T-helper 1 cell treated with Interleukin-12 subunit alpha and Interleukin-12 subunit beta and Interleukin-4 antibody, amounts not matched to agents 30 μg/mL and 1 μg/mL, for 36 hours (primary cell): ENCODE data around the gene A2M.

Source experiments
- H3K27ac Mint-ChIP-seq: one replicate; pipeline ENCODE4 v1.8.0; 2021; ENCODE audit warnings: mild to moderate bottlenecking, mixed read lengths
- H3K27me3 Mint-ChIP-seq: one replicate; pipeline ENCODE4 v1.8.0; 2021; ENCODE audit warnings: low read depth, mixed read lengths
- H3K36me3 Mint-ChIP-seq: one replicate; pipeline ENCODE4 v1.8.0; 2021; ENCODE audit warnings: low read depth, mixed read lengths
- H3K4me1 Mint-ChIP-seq: one replicate; pipeline ENCODE4 v1.8.0; 2021; ENCODE audit warnings: low read depth, mixed read lengths
- H3K4me3 Mint-ChIP-seq: one replicate; pipeline ENCODE4 v1.8.0; 2021; ENCODE audit warnings: mild to moderate bottlenecking, moderate library complexity, mixed read lengths
- H3K9me3 Mint-ChIP-seq: one replicate; pipeline ENCODE4 v1.8.0; 2021; ENCODE audit warnings: mixed read lengths

A2M gene

DNA sequence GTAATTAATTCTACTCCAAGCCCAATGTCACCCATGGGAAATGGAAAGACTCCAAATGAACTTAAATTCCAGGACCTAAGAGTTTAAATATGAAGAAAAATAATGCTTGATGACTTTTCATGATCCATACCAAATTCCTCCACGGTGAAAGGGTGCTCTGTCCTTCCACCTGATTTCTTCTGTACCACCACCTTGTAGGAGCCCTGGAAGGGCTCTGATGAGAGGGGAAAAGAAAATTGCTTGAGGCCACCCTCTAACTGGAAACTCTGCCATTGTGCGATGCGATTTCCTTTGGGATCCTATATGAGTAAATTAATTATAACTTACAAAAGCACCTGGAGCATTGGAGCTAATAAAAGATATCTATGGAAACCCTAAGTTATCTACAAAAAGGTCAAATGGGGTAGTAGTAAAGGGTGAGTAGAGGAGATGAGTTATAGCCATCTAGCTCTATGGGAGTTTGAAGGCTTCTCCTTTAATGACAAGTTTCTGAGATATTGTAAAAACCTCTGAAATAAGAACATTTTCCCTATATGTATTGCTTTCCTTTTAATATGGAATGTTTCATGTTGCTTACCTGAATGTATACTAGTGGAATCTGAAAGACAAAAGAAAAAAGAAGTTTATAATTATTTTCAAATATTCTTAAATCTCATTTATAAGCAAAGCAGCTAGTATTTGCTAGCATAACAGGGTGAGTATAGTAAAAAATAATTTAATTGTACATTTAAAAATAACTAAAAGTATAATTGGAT lies 5.8 kb downstream of the A2M start:
- H3K27me3 Mint-ChIP-seq = no peaks in the 10 kb centered on the region
- no peak overlapping the region for H3K4me3 Mint-ChIP-seq
- H3K36me3 Mint-ChIP-seq = no peaks in the 10 kb centered on the region
- no peaks in the 10 kb centered on the region for H3K4me1 Mint-ChIP-seq
- H3K27ac Mint-ChIP-seq = no peak overlapping the region
- H3K9me3 Mint-ChIP-seq = no peaks in the 10 kb centered on the region

DNA sequence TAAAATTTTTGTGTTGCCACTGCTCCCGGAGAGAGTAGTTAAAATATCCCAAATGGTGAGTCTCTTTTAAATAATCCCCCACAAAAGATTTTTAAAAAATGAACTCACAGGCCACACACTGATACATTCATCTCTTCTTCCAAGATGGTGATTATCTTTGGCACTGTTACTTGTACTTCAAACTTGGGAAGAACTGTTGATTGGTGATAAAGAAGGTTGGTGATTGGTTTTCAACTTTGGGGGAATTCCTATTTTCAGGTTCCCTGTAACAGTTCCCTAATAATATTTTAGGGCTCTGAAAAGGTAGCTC lies 6.6 kb downstream of the A2M start:
- Mint-ChIP-seq H3K27me3 (no peaks in the 10 kb centered on the region), H3K27ac (no peak overlapping the region), H3K4me1 (no peaks in the 10 kb centered on the region), H3K4me3 (no peak overlapping the region), H3K36me3 (no peaks in the 10 kb centered on the region), H3K9me3 (no peaks in the 10 kb centered on the region)

DNA sequence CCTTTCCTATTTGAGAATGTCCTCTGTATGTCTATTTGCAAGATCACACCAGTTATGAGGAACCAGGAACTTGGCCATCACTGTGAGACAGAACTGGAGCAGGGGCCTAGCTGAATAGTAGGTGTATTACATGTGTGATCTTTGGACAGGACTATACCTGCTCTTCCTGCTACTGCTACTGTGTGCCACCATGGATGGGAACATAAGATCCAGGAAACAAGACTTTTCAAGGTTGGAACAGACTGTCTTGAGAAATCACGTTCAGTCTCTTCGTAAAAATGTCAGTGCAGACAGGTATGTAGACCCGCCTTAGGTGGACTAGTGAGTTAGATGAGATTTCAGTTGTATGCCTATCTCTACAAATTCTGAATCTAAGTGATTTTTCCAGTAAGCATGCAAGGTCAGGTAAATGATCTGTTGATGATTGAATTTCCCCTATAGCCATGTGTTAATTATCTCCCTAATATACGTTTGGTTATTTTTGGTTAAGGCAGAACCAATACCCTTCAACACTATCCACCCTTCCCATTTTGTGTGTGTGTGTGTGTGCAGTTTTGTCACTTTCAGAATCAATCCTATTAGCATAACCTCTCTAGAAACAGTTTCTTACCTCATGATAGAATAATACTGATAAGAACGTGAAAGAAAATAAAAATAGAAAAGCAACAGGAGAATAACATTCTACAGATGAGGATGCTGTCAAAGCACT lies 7.1 kb downstream of the A2M start:
- H3K9me3 Mint-ChIP-seq = no peaks in the 10 kb centered on the region
- H3K27ac Mint-ChIP-seq = no peak overlapping the region
- H3K36me3 Mint-ChIP-seq = no peaks in the 10 kb centered on the region
- no peaks in the 10 kb centered on the region for H3K4me1 Mint-ChIP-seq
- no peaks in the 10 kb centered on the region for H3K27me3 Mint-ChIP-seq
- no peak overlapping the region for H3K4me3 Mint-ChIP-seq

DNA sequence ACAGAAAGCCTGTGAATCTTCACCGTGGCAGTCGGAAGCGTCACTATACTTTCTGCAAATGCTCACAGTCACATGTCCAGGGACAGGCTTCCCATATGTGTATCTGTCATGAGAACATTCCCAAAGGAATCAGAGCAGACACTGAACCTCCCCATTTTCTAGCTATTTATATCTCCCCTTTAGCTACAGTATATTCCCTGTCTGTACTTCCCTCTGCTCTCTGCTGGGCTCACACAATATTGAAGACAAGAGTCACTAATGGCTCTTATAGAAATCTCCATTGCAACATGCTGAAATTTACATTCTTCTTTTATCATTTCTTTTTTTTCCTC lies 8.2 kb downstream of the A2M start:
- Mint-ChIP-seq H3K4me3 (no peak overlapping the region), H3K4me1 (no peaks in the 10 kb centered on the region), H3K9me3 (no peaks in the 10 kb centered on the region), H3K27ac (no peak overlapping the region), H3K36me3 (no peaks in the 10 kb centered on the region), H3K27me3 (no peaks in the 10 kb centered on the region)

DNA sequence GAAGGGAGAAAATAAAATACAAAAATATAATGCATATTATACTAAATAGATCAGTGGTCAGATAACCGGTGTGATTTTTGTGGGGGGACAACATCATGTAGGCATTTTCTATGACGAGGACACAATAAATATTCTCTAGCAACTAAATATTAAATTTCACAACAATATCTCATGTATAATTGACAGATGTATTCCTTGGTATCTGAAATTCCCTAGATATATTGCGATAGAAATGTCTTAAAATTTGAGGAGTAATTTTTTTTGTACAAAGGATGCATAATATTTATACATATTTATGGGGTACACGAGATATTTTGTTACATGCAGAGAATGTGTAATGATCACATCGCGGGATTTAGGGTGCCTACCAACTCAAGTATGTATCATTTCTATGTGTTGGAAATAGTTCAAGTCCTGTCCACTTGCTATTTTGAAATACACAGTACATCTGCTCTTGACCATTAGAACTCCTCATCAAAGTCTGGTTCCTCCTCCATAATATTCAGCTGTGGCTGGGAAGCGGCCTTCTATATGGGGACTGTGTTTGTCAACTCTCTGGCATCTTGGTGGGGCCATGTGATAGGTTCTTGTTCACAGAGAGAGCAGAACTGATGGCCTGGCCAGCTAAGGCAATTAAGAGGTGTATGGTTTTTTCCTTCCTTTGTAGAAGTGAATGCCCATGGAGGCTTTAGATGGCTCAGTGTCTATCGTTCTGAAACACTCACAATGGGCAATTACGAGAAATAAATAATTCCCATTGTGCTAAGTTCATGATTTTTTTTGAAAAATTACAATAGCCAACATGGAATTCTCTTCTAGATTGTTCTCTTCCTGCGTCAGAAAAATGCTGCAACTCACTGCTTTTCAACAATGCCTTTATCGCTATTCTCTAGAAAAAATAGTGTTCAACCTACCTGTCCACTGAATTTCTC lies 8.8 kb downstream of the A2M start:
- no peaks in the 10 kb centered on the region for H3K4me1 Mint-ChIP-seq
- H3K36me3 Mint-ChIP-seq = no peaks in the 10 kb centered on the region
- H3K4me3 Mint-ChIP-seq = no peak overlapping the region
- no peaks in the 10 kb centered on the region for H3K9me3 Mint-ChIP-seq
- no peak overlapping the region for H3K27ac Mint-ChIP-seq
- no peaks in the 10 kb centered on the region for H3K27me3 Mint-ChIP-seq

DNA sequence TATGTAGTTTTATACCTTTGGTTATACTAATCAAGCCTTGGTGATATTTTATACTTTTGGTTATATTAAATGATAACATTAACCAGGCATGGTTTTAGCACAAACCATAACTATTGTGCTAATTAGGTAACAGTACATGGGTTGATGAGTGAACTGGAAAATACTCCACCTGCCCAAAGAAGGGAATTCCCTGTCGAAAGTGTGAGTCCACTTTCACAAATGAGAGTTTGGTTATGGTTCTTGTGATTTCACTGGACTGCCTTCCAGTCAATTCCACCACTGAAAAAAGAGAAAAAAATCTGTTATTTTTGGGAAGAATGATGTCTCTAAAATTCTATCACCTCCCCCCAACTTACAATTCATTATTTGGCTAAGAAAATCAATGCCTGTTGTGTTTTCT lies 9.7 kb downstream of the A2M start:
- no peak overlapping the region for H3K27ac Mint-ChIP-seq
- no peaks in the 10 kb centered on the region for H3K4me1 Mint-ChIP-seq
- H3K27me3 Mint-ChIP-seq = no peaks in the 10 kb centered on the region
- no peaks in the 10 kb centered on the region for H3K36me3 Mint-ChIP-seq
- H3K4me3 Mint-ChIP-seq = no peak overlapping the region
- H3K9me3 Mint-ChIP-seq = no peaks in the 10 kb centered on the region

DNA sequence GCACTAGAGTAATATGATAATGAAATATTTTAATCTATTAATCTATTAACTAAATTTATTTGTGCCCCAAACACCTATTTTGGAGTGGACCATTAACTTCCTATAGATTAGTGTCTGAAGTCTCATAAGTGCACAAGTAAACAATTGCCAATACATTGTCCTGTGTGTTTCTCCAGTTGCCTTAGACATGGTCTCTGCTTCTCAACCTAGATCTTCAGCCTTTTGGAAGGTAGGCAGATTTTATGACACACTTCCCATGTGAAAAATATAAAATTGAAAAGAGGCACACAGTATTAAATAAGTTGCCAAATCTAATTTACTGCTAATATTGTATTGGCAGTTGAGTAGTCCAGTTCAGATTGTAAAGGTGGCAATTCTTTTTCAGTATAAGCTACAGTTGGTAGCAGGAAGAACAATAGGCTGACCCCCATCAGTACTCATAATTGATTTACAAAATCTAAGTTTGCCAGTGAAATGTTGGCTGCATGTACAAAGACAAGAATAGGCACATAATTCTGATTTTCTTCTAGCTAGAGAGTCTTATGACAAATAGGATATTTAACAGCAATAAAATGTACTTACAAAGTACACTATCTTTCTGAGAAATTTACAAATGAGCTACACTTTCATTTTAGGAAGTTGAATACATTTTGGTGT lies 10.8 kb downstream of the A2M start:
- Mint-ChIP-seq H3K36me3 (no peaks in the 10 kb centered on the region), H3K27me3 (no peaks in the 10 kb centered on the region), H3K4me3 (no peak overlapping the region), H3K4me1 (no peaks in the 10 kb centered on the region), H3K9me3 (no peaks in the 10 kb centered on the region), H3K27ac (no peak overlapping the region)

DNA sequence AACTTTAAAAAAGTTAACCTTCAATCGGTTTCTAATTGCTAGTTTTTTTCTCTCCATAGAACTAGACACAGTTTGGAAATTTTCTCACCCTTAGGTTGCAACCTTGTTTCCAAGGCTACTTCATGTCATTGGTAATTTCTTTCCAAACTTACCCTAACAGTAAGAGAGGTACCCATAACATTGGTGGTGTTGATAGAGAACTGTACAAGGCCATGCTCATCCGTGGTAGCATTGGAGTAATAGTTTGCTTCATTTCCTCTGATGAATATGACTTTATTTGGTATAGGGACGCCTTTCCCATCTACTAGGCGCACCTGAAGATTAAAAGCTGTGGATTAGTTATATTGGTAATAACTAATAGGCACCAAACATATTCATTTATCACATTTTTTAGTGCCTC lies 11.6 kb downstream of the A2M start:
- Mint-ChIP-seq H3K36me3 (no peaks in the 10 kb centered on the region), H3K4me1 (no peaks in the 10 kb centered on the region), H3K9me3 (no peaks in the 10 kb centered on the region), H3K4me3 (no peak overlapping the region), H3K27me3 (no peaks in the 10 kb centered on the region), H3K27ac (no peak overlapping the region)

DNA sequence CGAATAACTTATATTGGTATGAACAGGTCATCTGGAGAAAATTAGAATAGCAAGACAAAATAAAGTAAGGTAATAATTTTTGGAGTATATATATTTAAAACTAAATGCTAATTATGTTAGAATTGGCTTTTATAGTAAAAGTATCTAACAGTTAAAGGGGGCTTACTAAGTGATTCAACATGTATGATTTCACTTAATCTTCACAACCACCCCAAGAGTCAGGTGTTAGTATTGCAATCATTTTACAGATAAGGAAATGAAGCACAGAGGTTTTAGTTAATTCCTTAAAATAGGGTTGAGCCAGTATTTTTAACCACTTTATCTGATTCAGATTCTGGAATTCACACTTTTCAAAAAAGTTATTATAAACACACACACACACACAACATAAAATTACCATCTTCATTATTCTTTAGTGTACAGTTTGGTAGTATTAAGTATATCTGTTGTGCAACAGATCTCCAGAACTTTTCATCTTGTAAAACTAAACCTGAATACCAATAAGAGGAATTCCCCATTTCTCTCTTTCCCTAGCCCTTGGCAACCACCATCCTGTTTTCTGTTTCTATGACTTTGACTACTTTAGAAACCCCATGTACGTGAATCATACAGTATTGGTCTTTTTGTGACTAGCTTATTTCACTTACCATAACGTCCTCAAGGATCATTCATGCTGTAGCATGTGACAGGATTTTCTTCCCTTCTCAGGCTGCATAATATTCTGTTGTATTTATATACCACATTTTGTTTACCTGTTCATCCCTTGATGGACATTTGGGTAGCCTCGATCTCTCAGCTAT lies 12.5 kb downstream of the A2M start:
- Mint-ChIP-seq H3K4me3 (no peak overlapping the region), H3K36me3 (no peaks in the 10 kb centered on the region), H3K4me1 (no peaks in the 10 kb centered on the region), H3K9me3 (no peaks in the 10 kb centered on the region), H3K27ac (no peak overlapping the region), H3K27me3 (no peaks in the 10 kb centered on the region)

DNA sequence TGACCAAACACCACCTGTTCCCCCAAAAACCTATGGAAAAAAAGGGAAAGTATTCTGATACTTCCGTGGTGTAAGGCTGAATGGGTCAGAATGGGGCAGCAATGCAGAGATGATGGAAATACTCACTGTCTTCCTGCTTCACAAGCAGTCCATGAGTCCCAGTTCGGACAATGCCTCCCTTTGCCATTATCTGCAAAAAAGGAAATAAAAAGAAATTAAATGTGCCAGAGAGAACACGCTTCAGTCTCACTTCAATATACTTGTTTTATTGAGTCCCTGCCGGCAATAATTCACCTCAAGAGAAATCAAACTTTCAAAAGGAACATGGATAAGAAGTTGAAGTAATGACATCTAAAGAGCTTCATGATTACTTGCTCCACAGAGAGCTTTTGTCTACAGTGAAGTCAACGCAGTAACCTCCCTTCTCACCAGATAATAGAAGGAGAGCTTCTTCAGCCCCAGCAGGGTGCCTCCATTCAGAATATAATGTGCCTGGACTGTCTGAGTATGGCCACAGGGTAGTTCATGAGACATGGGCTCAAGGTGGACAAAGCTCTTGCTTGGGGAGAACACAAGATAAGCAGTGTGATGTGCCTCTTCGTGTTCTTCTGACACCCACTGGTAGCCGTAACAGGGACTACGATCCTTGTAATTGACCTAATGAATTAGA lies 14.6 kb downstream of the A2M start:
- Mint-ChIP-seq H3K4me1 (no peaks in the 10 kb centered on the region), H3K27ac (no peak overlapping the region), H3K9me3 (no peaks in the 10 kb centered on the region), H3K36me3 (no peaks in the 10 kb centered on the region), H3K27me3 (no peaks in the 10 kb centered on the region), H3K4me3 (no peak overlapping the region)

DNA sequence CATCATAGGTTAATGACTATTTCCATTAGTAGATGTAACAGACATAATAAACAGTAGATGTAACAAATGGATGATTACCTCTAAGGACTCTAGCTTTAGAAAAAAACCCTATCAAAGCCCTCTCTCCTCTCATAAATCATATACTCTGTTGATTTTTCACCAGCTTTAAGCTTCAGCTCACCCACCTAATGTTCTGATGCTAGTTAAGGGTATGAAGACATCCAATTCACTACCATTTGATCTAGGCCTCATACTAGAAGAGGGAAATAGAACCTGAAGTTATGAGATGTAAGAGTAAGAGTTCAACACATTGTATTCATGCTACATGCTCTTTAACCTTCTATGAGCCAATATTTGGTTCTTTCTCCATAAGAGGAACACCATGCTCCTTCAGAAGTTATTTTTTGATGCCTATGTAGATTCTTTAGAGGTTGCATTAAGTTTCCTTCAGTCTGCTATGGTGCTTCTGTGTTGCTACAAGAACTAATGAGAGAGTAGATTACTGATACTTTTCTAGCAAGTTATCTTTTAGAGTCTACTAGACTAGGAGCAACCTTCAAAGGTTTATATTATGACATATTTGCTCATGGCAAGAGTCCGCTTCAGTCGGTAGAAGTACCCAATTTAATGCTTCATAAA lies 16.0 kb downstream of the A2M start:
- Mint-ChIP-seq H3K36me3 (no peaks in the 10 kb centered on the region), H3K4me3 (no peak overlapping the region), H3K4me1 (no peaks in the 10 kb centered on the region), H3K27me3 (no peaks in the 10 kb centered on the region), H3K27ac (no peak overlapping the region), H3K9me3 (no peaks in the 10 kb centered on the region)

DNA sequence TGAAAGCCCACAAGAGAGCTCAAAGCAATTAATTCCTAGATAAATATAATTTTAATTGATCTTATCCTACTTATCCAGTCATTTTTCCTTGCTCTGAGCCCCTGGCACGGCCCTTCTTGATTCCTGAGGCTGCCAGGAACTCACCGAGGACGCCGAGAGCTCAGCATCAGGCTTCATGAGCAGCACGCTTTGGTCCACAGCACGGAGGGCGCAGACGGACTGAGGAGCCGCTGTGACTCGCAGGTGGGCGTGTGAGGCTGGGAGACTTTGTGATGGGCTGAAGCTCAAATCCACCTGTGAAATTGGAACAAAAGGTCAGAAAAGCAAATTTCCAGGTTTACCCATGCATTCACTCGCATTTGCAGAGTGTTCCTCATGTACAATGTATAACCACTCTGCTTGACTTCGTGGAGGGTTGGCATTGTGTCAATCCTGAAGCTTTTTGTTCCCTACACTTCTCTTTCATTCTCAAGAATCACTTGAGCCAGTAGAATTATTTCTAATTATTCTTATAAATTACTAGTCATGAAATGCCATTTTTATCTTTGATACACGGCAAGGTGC lies 17.2 kb downstream of the A2M start:
- no peaks in the 10 kb centered on the region for H3K9me3 Mint-ChIP-seq
- no peak overlapping the region for H3K4me3 Mint-ChIP-seq
- H3K36me3 Mint-ChIP-seq = no peaks in the 10 kb centered on the region
- H3K27ac Mint-ChIP-seq = no peak overlapping the region
- H3K4me1 Mint-ChIP-seq = no peaks in the 10 kb centered on the region
- H3K27me3 Mint-ChIP-seq = no peaks in the 10 kb centered on the region

DNA sequence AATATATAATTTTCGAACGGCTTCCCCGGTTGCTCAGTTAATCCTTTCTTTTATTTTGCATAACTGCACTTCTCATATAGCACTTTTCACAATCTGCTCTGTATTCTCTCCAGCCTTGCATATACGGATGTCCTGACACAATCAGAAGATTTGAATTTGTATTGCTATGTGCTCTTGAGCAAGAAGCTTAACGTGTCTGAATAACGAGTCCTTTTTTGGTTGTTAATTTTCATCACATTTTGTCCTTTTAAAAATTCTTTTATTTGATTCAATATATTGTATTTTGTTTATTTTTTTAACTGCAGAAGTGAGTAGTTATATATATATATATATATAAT lies 17.6 kb downstream of the A2M start:
- Mint-ChIP-seq H3K27ac (no peak overlapping the region), H3K27me3 (no peaks in the 10 kb centered on the region), H3K4me3 (no peak overlapping the region), H3K4me1 (no peaks in the 10 kb centered on the region), H3K9me3 (no peaks in the 10 kb centered on the region), H3K36me3 (no peaks in the 10 kb centered on the region)
